Effector CD4-positive, alpha-beta T cell (primary cell): Measurements from ENCODE around the gene PCCA.
"Not testable (repeated sequence)": the region's sequence is repeated elsewhere in the genome, so short reads cannot be mapped to it uniquely, and the experiment has no call there.

Experiments
- DNase-seq: peaks from one replicate; pipeline ENCODE4 v3.0.0-alpha.2; 2020

Gene PCCA

GRCh38 chr13:100314132-100314910, 225.4 kb downstream of the PCCA start:
- DNase-seq = no peak

DNA sequence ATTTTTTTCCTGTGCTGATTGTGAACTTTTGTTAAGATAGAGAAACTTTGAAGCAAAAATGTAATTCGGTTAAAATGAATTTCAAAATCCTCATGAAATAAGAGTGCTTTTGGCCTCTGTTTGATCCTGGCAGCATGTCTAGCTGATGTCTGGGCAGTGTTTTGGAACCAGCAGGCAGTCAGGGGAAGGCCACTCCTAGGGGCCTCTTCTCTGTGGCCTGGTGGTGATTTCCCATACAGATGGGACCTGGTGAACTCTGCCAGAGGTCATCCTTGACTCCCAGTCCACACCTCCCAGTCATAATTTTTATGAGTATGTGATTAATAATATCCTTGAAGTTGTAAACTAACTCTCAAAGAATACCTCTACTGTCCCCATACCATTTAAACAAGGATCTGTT, 226.6 kb downstream of the PCCA start:
- no peak for DNase-seq

DNA sequence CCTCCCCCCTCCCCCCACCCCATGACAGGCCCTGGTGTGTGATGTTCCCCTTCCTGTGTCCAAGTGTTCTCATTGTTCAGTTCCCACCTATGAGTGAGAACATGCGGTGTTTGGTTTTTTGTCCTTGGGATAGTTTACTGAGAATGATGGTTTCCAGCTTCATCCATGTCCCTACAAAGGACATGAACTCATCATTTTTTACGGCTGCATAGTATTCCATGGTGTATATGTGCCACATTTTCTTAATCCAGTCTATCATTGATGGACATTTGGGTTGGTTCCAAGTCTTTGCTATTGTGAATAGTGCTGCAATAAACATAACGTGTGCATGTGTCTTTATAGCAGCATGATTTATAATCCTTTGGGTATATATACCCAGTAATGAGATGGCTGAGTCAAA, 229.6 kb downstream of the PCCA start:
- DNase-seq = not testable (repeated sequence)

- DNase-seq = no peak
Measured at GRCh38 chr13:100323937-100324336, 235.0 kb downstream of the PCCA start.

- DNase-seq = no peak
Measured at GRCh38 chr13:100330662-100331061, 241.8 kb downstream of the PCCA start.

- DNase-seq = no peak
Measured at GRCh38 chr13:100333141-100333540, 244.2 kb downstream of the PCCA start.

GRCh38 chr13:100334214-100334613, 245.3 kb downstream of the PCCA start:
- DNase-seq = no peak

GRCh38 chr13:100336795-100337516, 248.1 kb downstream of the PCCA start:
- no peak for DNase-seq

DNA sequence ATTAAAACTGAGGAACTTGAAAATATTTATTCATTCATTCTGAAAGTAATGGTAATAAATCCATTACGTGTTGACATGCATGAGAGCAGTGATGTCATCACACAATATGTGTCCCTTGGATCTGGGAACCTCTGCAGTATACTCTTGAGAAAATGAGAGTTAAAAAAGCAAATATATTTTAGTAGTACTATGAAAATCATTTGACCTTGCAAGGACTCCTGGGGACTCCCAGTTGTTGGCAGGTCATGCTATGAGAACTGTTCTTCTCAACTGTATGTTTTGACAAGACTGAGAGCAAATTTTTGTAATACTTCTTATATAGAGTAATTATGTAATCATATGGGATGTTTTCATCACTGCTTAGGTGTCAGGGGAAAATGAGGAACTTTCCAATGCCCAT, 249.4 kb downstream of the PCCA start:
- no peak for DNase-seq

DNA sequence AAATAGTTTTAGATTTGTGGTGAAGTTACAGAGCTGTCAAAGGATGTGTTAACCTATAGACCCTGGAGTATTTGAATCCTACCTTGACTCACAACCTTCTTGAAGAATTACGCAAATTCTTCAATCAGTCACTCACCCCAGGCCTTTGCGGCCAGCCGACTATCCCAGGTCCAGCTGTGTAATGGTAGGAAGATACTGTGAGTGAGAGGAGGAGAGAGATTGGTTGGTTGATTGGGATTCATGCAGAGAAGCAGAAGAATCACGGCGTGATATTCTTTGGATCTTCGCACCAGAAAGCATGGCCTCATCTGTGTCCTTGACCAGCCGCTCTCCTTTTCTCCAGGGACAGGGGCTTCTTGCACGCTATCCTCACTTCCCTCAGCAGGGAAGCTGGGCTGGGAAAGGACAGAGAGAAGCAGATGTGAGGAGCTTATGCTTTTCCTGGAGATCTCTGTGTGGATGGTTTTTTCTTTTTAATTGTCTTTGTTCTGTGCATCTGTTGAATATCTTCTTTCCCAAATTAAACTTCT, 250.6 kb downstream of the PCCA start:
- DNase-seq = no peak

- DNase-seq = no peak
Measured at GRCh38 chr13:100340865-100341264, 252.0 kb downstream of the PCCA start.

DNA sequence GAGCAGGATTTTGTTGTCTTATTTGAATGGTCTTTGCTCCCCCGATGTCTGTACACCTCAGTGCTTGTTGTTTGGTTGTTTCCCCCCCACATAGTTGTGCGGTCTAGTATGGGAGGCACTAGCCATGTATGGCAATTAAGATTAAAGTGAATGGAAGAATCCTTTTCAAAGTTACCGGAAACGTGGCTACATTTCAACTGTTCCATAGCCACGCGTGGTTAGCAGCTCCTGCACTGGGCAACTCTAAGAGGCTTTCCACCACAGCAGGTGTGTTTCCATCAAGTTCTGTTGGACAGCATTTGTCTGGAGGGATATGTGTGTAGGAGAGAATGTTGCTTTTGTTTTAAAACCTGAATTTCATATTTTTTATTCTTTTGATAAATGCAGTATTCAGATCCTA, 252.4 kb downstream of the PCCA start:
- DNase-seq = no peak

- no peak for DNase-seq
Measured at GRCh38 chr13:100344544-100344943, 255.7 kb downstream of the PCCA start.

- DNase-seq = no peak
Measured at GRCh38 chr13:100347968-100348367, 259.1 kb downstream of the PCCA start.

DNA sequence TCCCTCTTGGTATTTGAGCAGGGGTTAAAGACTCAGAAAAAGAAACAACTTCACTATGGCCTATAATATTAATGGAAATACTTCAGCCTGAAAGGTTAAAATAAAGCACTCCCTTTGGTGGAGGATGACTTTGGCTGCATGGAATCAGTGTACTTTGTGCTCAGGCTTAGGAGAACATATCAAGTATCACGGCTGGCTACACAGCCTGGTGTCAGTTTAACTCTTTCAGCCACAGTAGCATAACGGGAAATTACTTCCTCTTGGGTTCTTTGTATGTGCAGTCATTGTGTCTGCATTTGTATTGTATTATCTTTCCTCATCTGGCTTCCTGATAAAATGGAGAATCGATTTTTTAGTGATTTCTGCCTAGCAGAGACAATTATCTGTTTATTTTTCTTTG, 260.7 kb downstream of the PCCA start:
- DNase-seq = no peak

- DNase-seq = no peak
Measured at GRCh38 chr13:100350601-100351000, 261.7 kb downstream of the PCCA start.

GRCh38 chr13:100356426-100356825, 267.5 kb downstream of the PCCA start:
- no peak for DNase-seq

DNA sequence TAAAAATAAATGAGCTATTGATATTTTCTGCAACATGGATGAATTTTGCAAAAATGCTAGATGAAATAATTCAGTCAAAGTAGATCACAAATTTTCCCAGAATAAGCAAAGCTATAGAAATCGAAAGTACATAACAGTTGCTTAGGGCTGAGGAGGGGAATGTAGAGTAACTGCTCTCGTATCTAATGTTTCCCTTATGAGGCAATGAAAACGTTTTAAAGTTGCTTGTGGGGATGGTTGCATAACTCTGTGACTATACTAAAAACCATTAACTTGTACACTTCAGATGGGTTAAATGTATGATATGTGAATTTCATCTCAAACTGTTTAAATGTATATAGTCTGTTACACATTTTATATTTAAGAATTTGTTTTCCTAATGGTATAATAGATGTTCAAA, 268.0 kb downstream of the PCCA start:
- DNase-seq = no peak

GRCh38 chr13:100357764-100358163, 268.9 kb downstream of the PCCA start:
- DNase-seq = no peak

- no peak for DNase-seq
Measured at GRCh38 chr13:100361504-100361903, 272.6 kb downstream of the PCCA start.

GRCh38 chr13:100362371-100362770, 273.5 kb downstream of the PCCA start:
- no peak for DNase-seq

GRCh38 chr13:100362781-100363180, 273.9 kb downstream of the PCCA start:
- no peak for DNase-seq

DNA sequence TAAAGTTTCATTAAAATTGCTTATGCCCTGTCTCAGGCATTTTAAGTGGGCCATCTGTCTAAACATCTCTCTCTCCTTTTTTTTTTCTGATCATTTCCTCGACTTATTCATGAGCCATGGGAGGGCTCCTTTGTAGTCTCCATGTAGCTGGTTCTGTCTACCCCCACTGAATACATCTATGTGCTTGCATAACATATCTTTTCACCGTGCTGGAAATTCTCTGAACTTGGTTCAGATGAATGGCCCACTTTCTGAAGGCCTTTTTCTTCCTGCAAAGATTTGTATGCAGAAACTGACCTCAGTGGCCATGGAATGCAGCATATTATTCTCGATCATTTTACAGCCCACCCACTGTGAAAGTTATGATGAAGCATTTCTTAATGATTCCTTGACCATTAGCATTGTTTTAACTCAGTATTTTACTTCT, 274.4 kb downstream of the PCCA start:
- DNase-seq = no peak

- no peak for DNase-seq
Measured at GRCh38 chr13:100363874-100364273, 275.0 kb downstream of the PCCA start.
